HG03460 (cell line): ENCODE measurements around the gene C16orf74.

ENCODE experiments used
- ATAC-seq: cut with Tn5 transposase; IDR thresholded peaks from one replicate; pipeline ENCODE4 v1.9.1; 2021; ENCODE audit not compliant: unreplicated experiment

The C16orf74 gene

GRCh38 chr16:85777583-85778310 is 26.9 kb upstream of the C16orf74 start:
- ATAC-seq, result no peak

- no peak for ATAC-seq
Observed at GRCh38 chr16:85774811-85775210, 23.9 kb upstream of the C16orf74 start.

- ATAC-seq, result no peak
Observed at GRCh38 chr16:85774136-85774535, 23.2 kb upstream of the C16orf74 start.

- no peak for ATAC-seq
Observed at GRCh38 chr16:85773044-85773443, 22.1 kb upstream of the C16orf74 start.

GRCh38 chr16:85770741-85771140 is 19.8 kb upstream of the C16orf74 start:
- no peak for ATAC-seq

GRCh38 chr16:85768199-85768598 is 17.3 kb upstream of the C16orf74 start:
- ATAC-seq, result no peak

- ATAC-seq, result no peak
Observed at GRCh38 chr16:85767531-85767930, 16.6 kb upstream of the C16orf74 start.

GRCh38 chr16:85765767-85766166 is 14.9 kb upstream of the C16orf74 start:
- ATAC-seq, result no peak

GRCh38 chr16:85765211-85765610 is 14.3 kb upstream of the C16orf74 start:
- no peak for ATAC-seq

- no peak for ATAC-seq
Observed at GRCh38 chr16:85763616-85764015, 12.7 kb upstream of the C16orf74 start.

- ATAC-seq, result no peak
Observed at GRCh38 chr16:85762970-85763369, 12.1 kb upstream of the C16orf74 start.

GRCh38 chr16:85761861-85762260 is 11.0 kb upstream of the C16orf74 start:
- ATAC-seq, result no peak

GRCh38 chr16:85759631-85760419 is 8.9 kb upstream of the C16orf74 start:
- ATAC-seq, result no peak

- no peak for ATAC-seq
Observed at GRCh38 chr16:85759136-85759535, 8.2 kb upstream of the C16orf74 start.

- ATAC-seq, result peak; percentile 29
Observed at GRCh38 chr16:85757341-85757822, 6.5 kb upstream of the C16orf74 start.

GRCh38 chr16:85755929-85756768 is 5.3 kb upstream of the C16orf74 start:
- ATAC-seq, result no peak

- ATAC-seq, result no peak
Observed at GRCh38 chr16:85754413-85754812, 3.5 kb upstream of the C16orf74 start.

- no peak for ATAC-seq
Observed at GRCh38 chr16:85753976-85754375, 3.1 kb upstream of the C16orf74 start.

- no peak for ATAC-seq
Observed at GRCh38 chr16:85753559-85753958, 2.7 kb upstream of the C16orf74 start.

GRCh38 chr16:85752511-85753420 is 1.9 kb upstream of the C16orf74 start:
- no peak for ATAC-seq
